ENCODE data around the gene TTLL11.

DNA sequence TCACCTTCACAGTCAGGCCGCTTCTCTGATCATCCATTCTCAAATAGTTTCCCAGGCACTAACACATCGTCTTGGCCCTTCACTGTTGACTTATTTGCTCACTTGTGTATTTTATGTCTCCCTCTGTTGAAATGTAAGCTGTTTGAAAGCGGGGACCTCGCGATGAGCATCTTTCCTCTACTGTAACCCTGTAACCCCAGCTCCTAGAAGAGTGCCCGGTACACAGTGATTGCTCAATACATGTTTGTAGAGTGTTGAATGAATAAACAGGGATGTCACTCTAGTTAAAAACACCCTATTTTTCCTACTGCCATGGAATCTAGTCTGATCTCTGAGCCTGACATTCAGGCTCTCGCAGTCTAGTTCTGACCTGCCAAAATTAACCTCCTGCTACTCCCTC lies 150.8 kb downstream of the TTLL11 start:
- TF ChIP-seq, protein P1, sequence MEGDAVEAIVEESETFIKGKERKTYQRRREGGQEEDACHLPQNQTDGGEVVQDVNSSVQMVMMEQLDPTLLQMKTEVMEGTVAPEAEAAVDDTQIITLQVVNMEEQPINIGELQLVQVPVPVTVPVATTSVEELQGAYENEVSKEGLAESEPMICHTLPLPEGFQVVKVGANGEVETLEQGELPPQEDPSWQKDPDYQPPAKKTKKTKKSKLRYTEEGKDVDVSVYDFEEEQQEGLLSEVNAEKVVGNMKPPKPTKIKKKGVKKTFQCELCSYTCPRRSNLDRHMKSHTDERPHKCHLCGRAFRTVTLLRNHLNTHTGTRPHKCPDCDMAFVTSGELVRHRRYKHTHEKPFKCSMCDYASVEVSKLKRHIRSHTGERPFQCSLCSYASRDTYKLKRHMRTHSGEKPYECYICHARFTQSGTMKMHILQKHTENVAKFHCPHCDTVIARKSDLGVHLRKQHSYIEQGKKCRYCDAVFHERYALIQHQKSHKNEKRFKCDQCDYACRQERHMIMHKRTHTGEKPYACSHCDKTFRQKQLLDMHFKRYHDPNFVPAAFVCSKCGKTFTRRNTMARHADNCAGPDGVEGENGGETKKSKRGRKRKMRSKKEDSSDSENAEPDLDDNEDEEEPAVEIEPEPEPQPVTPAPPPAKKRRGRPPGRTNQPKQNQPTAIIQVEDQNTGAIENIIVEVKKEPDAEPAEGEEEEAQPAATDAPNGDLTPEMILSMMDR (IDR thresholded peaks at IDR 0.05): no peak
- TF ChIP-seq POLR2A (IDR thresholded peaks at IDR 0.05): no peak
